Progenitor cell of endocrine pancreas (in vitro differentiated cells): ENCODE data around the gene PCDH15. TPM values are rescaled to one million over a fixed set of nuclear protein-coding genes. Genes with fewer than 3 reads are reported as not detected.

Source experiments
- DNase-seq: peaks from one replicate; pipeline ENCODE4 v3.0.0; 2021; ENCODE audit warnings: low spot score; ENCODE audit not compliant: unreplicated experiment
- H3K27ac Mint-ChIP-seq: 2 replicates; pipeline ENCODE4 v1.8.0; 2021; ENCODE audit warnings: mild to moderate bottlenecking, moderate library complexity, mixed read lengths
- H3K27me3 Mint-ChIP-seq: 2 replicates; pipeline ENCODE4 v1.8.0; 2021; ENCODE audit warnings: mixed read lengths
- H3K36me3 Mint-ChIP-seq: 2 replicates; pipeline ENCODE4 v1.8.0; 2022; ENCODE audit warnings: mixed read lengths; ENCODE audit not compliant: insufficient read depth
- H3K4me1 Mint-ChIP-seq: 2 replicates; pipeline ENCODE4 v1.8.0; 2021; ENCODE audit warnings: low read depth, mixed read lengths
- H3K4me3 Mint-ChIP-seq: 2 replicates; pipeline ENCODE4 v1.8.0; 2021; ENCODE audit warnings: low read depth, mild to moderate bottlenecking, moderate library complexity, mixed read lengths
- H3K9me3 Mint-ChIP-seq: 2 replicates; pipeline ENCODE4 v1.8.0; 2021; ENCODE audit warnings: low read depth, mixed read lengths
- CTCF ChIP-seq: fragments of 200-600 bp; sonication (generic); IDR thresholded peaks from one replicate; pipeline ENCODE4 v1.5.0; 2021; ENCODE audit warnings: antibody characterized with exemption, mild to moderate bottlenecking; ENCODE audit not compliant: unreplicated experiment
- total RNA-seq: library from RNA; stranded (reverse); gene quantifications from 2 replicates; pipeline ENCODE4 v1.2.1, GENCODE V29; 2021

The PCDH15 gene
- total RNA-seq, 1 donor from 2014 or later: 0.14 TPM

GRCh38 chr10:54108961-54109360 lies 692.1 kb downstream of the PCDH15 start:
- no peak overlapping the region for H3K27ac Mint-ChIP-seq
- H3K36me3 Mint-ChIP-seq: no peaks in the 10 kb centered on the region
- DNase-seq: no peak
- H3K9me3 Mint-ChIP-seq: peaks cover under 1% of the 10 kb centered on the region
- H3K4me3 Mint-ChIP-seq: no peak overlapping the region
- peaks cover 1% of the 10 kb centered on the region for H3K4me1 Mint-ChIP-seq
- no peak for TF ChIP-seq CTCF
- H3K27me3 Mint-ChIP-seq: no peaks in the 10 kb centered on the region

GRCh38 chr10:54096892-54097291 lies 704.1 kb downstream of the PCDH15 start:
- no peak overlapping the region for H3K4me3 Mint-ChIP-seq

GRCh38 chr10:54094321-54094720 lies 706.7 kb downstream of the PCDH15 start:
- H3K27ac Mint-ChIP-seq: no peak overlapping the region
- no peak for TF ChIP-seq CTCF
- no peaks in the 10 kb centered on the region for H3K36me3 Mint-ChIP-seq
- no peaks in the 10 kb centered on the region for H3K27me3 Mint-ChIP-seq
- DNase-seq: no peak
- H3K4me3 Mint-ChIP-seq: no peak overlapping the region
- peaks cover 4% of the 10 kb centered on the region for H3K4me1 Mint-ChIP-seq
- no peaks in the 10 kb centered on the region for H3K9me3 Mint-ChIP-seq

More at GRCh38 chr10:54096892-54097291, 704.1 kb downstream of the PCDH15 start:
- Mint-ChIP-seq H3K4me1 (peaks cover 4% of the 10 kb centered on the region), H3K27me3 (no peaks in the 10 kb centered on the region), H3K36me3 (no peaks in the 10 kb centered on the region), H3K27ac (no peak overlapping the region), H3K9me3 (peaks cover 5% of the 10 kb centered on the region)
- DNase-seq: no peak
- no peak for TF ChIP-seq CTCF

- no peak for DNase-seq
- Mint-ChIP-seq H3K27ac (no peak overlapping the region), H3K4me1 (peaks cover 4% of the 10 kb centered on the region), H3K9me3 (no peaks in the 10 kb centered on the region), H3K36me3 (no peaks in the 10 kb centered on the region), H3K27me3 (no peaks in the 10 kb centered on the region), H3K4me3 (no peak overlapping the region)
- no peak for TF ChIP-seq CTCF
Measured at GRCh38 chr10:54091237-54091636, 709.8 kb downstream of the PCDH15 start.

- no peak for TF ChIP-seq CTCF
- no peaks in the 10 kb centered on the region for H3K27me3 Mint-ChIP-seq
- H3K27ac Mint-ChIP-seq: no peak overlapping the region
- H3K4me3 Mint-ChIP-seq: no peak overlapping the region
- no peak for DNase-seq
- H3K36me3 Mint-ChIP-seq: no peaks in the 10 kb centered on the region
- no peaks in the 10 kb centered on the region for H3K4me1 Mint-ChIP-seq
- H3K9me3 Mint-ChIP-seq: no peaks in the 10 kb centered on the region
Measured at GRCh38 chr10:54081950-54082349, 719.1 kb downstream of the PCDH15 start.
